ENCODE results near the gene NAA60.
"Not testable (repeated sequence)": the region's sequence is repeated elsewhere in the genome, so short reads cannot be mapped to it uniquely, and the experiment has no call there.

The NAA60 gene

DNA sequence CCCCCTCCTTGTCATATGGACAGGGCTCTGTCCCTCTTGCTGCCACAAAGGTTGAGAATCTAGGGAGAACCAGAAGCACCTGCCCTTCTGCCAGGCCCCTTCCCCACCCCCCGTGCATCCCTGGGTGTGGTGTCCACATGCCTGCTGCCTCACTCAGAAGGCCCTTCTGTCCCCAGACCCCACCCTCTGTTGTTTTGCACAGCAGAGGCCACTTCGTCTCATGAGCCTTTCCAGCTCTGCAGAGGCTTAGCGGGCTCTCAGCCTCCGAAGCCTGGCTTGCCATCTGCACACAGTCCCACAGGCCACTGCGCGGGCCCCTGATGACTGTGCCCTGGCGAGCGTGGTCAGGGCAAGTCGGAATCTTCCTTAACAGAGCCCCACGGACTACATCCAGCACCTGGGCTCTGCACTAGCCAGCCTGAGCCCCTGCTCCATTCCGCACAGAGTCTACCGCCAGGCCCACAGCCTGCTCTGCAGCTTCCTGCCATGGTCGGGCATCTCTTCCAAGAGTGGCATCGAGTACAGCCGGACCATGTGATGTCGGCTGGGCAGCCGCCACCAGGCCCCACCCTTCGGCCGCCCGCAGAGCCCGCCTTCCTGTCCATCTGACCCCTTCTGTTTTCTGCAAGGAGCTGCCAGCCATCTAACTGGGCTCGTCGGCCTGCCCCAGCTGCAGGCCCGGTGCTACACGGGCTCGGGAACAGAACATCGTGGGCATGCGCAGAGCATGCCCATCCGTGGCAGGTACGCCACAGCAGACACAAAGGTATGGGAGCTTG lies 41.0 kb downstream of the NAA60 start:
- no peak for DNase-seq (ENCODE audit: low read depth)

DNA sequence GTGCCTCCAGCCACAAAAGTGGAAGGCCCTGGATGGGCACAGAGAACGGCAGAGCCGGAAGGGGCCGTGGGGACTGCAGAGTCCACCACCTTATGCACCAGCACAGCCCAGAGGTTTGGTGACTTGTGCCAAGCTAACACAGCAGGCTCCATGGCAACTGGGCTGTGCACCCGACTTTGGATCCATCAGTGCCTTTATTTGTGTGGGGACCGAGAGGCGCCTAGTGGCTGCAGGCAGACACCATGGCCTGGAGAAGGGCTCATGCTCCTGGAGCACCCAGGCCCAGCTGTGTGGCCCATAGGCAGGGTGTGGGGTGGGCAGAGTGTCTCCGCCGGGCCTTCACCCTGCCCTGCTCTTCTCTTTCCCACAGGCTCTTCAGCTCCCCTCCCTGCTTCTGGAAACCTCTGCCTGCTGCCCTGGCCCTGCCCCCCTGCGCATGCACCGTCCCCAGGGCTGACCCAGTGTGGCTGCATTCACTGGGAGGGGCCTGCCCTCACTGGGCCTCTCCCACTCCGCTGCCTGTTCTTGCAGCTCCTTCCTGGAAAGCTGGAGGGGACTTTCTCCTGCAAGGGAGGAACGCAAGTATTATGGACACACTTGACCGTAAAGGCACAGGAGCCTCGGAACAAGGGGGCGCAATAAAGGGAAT lies 41.7 kb downstream of the NAA60 start:
- no peak for DNase-seq (ENCODE audit: low read depth)

DNA sequence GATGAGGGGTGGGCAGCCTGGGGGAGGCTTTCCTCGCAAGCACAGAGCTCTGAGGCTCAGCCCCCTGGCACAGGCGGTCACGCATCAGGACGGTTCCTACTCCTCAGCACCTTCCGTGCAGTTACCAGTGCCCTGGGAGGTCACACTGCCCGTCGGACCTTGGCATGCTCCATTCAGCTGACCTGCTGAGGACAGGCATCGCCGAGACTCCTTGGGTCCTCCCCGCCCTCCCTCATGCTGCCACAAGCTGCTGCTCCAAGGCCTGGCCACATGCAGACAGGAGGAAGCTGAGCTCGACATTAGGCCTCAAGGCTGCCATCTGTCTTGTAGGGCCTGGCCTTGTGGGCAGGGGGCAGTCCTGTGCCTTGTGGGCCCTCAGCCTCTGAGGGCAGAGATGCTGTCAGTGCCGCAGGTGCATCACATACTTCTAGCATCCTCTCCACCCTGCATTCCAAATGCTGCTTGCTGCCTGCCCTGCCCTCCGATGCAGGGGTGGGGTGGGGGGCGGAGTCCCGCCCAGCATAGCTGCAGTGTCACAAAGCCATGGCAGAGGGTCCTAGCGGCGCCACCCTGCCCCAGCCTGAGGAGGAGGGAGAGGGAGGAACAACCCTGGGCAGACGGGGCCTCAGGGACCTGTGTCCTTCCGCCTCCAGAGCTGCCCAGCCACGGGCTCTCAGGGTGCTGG lies 42.5 kb downstream of the NAA60 start:
- no peak for DNase-seq (ENCODE audit: low read depth)

DNA sequence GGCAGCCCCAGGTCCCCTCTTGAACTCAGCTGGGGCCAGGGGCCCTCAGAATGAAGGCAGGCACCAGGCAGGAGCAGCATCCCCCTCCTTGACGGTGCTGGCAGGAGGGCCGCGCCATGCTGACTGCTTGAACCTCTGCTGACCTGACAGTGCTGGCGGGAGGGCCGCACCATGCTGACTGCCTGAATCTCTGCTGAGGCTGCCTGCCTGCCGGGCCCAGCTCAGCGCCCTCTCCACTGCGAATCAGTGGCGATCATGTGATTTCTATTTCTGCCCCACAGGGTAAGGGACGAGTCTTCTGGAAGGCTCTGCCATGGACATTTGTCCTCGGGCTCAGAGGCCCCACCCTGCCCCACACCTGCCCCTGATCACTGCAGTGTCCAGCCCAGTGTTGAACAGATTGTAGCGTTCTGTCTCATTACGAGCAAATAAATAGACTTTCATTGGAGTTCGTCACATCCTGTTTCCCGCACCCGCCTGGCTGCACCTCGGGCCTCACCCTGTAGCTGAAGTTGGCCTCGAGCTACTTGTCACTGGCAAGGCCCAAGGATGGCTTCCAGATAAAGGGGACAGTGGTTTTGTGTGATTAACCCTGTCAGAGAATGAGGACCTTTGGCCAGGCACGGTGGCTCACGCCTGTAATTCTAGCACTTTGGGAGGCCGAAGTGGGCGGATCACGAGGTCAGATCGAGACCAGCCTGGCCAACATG lies 43.2 kb downstream of the NAA60 start:
- DNase-seq (ENCODE audit: low read depth), result no peak

DNA sequence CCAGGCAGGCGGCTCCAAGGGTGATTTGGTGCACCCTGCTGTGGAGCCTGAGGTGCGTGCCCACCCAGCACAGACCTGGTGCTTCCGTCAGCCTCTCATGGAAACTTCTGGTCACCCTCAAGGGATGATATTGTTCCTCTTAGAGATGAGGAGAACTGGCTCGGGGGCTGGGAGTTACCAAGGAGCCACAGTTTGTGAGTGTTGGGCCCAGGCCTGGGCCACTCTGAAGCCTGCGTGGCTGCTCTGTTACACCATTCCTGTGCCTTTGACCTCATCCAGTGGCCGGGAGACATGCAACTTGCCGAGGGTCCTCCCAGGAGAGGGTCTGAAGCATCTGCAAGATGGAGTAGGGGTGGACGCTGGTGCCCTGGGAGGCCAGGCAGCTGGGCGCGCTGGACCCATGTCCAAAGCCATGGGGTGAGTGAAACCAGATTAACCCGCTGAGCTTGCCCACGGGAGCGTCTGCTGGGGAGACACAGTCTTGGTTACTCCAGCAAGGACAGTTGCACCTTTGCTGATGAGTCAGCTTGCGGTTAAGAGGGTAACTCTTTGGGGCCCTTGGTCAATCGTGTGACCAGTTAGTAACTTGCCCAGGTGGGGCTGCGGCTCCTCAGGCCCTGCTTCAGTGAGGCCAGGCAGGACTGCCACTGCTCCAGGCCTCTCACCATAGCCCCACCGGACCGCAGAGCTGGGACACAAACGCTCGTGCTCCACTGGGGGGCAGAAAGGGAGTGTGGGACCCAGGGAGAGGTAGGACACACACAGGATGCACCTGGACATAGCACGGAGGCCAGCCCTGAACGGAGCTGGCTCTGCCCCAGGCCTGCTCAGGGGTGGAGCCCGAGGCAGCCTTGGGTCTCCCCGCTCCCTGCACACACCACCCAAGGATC lies 44.3 kb downstream of the NAA60 start:
- DNase-seq (ENCODE audit: low read depth), result no peak

DNA sequence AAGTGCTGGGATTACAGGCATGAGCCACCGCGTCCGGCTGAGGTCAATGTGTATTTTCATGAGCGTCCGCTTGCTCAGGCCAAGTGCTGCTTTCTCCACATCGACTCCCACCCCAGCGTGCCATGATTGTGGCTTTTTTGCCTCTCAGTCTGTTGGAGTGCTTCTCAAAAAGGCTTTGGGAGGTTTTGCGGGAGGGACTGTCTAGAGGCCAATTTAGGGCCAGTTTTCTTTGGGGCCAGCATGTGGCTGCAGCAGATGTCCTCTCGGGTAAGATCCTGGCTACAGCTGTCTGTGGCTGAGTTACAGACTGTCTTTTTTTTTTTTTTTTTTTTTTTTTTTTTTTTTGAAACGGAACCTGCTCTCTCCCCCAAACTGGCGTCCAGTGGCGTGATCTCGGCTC lies 45.3 kb downstream of the NAA60 start:
- DNase-seq (ENCODE audit: low read depth), result no peak

DNA sequence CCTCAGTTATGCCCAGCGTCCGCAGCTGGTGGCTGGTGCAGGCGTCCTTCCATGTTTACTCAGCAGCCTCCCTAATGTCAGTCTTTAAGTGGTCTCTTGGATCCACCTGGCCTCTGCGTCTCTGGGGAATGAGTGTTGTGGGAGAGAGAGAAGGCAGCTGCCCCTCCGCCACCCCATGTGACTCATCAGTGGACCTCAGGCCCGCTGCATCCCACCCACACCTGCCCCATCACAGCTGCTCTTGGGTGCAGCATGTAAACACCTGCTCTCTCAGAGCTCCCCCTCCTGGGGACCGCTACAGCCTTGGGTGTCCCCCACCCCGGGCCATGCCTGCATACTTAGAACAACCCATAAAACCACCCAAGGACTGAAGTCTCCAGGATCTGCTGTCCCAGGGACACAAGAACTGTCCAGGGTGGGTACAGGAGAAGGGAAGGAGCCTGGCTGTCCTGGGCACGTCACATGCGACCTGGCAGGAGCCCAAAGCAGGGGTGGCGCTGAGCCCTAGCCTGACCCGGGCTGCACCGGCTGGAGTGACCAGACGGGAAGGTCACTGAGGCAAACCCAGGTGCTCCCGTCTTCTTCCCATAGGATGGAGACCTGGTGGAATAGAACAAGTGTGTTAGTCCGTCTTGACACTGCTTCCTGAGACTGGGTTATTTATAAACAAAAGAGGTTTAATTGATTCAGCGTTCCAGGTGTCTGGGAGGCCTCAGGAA lies 47.6 kb downstream of the NAA60 start:
- no peak for DNase-seq (ENCODE audit: low read depth)

DNA sequence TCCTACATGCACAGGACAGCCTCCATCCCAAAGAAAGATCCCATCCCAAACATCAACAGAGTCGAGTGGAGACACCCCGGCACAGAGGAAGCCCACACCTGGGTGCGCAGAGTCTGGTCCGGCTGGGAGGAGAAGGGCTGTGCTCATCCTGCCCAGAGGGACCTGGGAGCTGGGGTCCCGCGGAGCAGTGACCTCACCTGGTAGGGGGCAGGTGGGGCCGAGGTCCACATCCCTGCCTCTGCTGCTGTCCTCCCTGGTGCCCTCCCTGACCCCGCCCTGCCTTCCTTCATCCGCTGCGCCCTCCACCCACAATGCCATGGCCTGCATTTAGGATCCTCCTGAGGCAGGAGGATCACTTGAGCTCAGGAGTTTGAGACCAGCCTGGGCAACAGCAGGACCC lies 48.9 kb downstream of the NAA60 start:
- DNase-seq (ENCODE audit: low read depth), result no peak

DNA sequence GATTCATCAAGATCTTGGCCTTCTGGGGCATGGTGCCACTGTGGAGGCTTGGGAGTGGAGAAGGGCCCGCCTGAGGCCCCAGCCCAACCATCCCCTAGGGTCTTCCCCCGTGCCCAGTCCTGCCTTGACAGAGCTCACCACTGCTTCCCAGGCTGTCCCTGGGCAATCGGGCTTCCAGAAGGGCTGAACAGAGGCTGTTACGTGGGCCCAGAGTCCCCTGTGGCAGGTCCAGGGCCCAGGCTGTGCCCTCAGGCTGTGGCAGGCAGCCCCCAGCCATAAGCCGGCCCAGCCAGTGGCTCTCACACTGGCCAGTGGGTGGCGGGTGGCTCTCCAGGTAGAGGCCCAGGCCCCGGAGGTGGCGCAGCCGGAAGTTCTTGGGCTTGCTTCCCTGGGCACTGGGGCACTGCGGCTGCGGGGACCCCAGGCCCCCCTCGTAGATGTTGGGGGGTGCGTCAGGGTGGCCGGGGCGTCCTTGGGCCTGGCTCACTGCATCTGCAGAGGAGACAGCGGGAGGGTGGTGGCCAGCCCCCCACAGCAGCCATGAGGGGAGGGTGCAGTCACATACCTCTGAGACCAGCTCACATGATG lies 51.0 kb downstream of the NAA60 start:
- no peak for DNase-seq (ENCODE audit: low read depth)

DNA sequence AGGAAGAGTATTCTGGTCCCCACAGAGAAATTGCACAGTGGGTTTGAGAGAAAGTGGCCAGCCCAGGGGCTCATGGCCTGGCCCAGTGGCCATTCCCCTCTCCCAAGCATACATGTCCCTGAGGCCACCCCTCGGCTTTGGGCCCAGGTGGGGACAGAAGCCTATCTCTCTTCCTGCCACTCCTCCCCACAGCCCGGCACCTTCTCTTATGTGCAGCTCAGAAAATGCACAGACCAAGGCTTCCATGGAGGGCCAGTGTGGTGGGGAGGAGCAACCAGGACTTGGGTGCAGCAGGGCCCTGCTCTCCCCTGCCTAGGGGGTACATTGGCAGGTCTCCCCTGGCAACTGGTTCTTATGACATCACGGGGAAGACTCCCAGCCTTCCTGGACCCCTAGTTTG lies 51.7 kb downstream of the NAA60 start, which contains the start of gene C16orf90:
TSS of gene C16orf90 (minus strand) at position 314 of the 400 bp plus-strand sequence. CDS start at position 246, 68 bp downstream.
- DNase-seq (ENCODE audit: low read depth), result no peak

DNA sequence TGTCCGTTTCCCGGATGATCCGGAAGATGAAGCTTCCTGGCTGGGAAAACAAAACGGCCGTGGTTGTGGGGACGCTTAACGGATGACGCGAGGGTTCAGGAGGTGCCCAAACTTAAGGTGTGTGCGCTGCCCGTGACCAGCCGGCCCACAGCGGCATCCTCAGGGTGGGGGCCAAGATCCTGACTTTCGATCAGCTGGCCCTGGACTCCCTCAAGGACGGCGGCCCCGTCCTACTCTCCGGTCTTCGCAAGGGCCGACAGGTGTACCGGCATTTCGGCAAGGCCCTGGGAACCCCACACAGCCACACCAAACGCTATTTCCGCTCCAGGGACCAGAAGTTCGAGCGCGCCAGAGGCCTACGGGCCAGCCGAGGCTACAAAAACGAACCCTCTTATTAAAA lies 52.9 kb downstream of the NAA60 start:
- no peak for DNase-seq (ENCODE audit: low read depth)

DNA sequence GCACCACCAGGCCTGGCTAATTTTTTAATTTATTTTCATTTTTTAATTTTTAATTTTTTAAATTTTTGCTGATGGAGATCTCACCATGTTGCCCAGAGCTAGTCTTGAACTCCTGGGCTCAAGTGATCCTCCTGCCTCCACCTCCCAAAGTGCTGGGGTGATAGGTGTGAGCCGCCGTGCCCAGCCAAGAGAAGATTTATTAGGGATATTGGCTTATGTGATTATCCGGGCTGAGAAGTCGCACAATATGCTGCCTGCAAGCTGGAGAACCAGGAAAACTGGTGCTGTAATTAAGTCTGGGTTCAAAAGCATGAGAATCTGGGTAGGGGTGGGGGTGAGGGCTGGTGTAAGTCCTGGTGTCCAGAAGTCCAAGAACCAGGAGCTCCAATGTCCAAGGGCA lies 54.3 kb downstream of the NAA60 start:
- no peak for DNase-seq (ENCODE audit: low read depth)

DNA sequence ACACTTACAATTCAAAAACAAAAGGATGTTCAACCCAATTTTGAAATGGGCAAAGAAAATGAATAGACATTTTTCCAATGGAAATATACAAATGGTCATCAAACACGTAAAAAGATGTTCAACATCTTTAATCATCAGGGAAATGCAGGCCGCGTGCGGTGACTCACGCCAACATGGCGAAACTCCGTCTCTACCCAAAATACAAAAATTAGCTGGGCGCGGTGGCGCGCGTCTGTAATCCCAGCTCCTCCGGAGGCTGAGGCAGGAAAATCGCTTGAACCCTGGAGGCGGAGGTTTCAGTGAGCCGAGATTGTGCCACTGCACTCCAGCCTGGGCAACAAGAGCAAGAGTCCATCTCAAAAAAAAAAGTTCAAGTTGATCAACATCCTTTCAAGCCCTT lies 55.5 kb downstream of the NAA60 start:
- no peak for DNase-seq (ENCODE audit: low read depth)

DNA sequence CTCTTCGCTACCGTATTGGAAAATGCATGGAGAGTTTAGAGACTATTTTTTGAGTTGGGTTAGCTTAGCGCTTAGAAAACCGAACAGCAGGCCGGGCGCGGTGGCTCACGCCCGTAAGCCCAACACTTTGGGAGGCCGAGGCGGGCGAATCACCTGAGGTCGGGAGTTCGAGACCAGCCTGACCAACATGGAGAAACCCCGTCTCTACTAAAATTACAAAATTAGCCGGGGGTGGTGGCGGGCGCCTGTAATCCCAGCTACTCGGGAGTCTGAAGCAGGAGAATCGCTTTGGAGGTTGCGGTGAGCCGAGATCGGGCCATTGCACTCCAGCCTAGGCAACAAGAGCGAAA lies 57.9 kb downstream of the NAA60 start:
- DNase-seq (ENCODE audit: low read depth), result not testable (repeated sequence)

DNA sequence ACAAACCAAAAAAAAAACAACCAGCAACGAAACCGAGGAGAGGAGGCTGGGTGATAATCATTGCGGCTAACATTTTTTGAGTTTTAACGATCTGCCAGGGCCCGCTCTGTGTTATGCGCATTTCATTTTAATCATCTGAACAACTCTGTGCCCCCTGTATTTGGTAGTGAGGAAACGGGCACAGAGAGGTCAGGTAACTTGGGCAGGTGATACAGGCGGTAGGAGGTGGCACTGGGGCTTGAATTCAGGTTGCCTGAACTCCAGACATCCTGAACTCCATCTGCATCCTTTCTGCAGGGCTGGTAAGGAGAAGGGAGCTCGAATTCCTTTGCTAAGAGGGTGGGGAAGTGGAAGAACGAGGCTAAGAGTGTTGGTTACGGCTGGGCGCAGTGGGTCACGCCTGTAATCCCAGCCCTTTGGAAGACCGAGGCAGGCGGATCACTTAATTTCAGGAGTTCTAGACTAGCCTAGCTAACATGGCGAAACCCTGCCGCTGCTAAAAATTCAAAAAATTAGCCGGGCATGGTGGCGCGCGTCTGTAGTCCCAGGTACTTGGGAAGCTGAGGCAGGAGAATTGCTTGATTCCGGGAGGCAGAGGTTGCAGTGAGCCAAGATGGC lies 58.4 kb downstream of the NAA60 start:
- DNase-seq (ENCODE audit: low read depth), result no peak

DNA sequence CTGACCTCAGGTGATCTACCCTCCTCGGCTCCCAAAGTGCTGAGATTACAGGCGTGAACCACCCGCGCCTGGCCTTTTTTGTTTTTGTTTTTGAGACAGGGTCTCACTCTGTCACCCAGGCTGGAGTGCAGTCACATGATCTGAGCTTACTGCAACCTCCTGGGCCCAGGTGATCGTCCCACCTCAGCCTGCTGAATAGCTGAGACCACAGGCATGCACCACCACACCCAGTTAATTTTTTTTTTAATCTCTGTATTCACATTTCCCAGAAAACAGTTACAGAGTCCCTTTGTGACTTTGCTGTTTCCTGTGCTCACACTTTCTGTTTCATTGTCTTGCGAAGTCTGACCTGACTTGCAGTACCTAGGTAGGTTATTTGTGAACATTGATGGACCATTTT lies 60.0 kb downstream of the NAA60 start:
- no peak for DNase-seq (ENCODE audit: low read depth)

DNA sequence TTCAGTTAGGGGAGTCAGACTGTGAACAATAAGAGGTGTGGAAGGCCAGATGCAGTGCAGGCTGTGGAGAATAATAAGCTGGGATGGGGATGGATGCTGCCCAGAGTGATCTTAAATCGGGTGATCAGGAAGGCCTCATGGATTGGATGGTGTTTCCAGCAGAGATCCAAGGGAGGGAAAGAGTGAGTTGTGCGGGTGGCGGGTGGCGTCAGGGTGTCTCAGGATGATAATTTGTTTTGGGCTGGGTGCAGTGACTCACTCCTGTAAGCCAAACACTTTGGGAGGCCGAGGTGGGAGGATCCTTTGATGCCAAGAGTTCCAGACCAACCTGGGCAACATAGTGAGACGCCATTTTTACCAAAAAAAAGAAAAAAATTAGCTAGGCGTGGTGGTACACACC lies 65.3 kb downstream of the NAA60 start:
- no peak for DNase-seq (ENCODE audit: low read depth)

DNA sequence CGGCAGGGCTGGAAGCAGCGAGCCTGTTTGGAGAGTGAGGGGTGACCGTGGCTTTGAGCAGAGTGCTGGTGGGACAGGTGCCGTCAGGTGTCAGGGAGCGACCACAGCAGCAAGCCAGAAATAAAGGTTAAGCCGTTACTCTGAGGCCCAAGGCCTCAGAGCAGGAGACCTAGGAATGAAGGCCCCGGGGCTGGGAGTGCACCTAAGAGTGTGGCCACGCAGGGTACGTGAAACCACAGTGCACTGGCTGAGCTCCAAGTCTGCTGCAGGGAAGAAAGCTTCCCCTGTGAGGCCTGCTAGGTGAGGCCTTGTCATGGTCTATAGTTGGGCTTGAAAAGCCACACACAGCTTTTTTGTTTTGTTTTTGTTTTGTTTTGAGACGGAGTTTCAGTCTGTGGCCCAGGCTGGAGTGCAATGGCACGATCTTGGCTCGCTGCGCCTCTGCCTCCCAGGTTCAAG lies 66.0 kb downstream of the NAA60 start:
- DNase-seq (ENCODE audit: low read depth), result no peak

DNA sequence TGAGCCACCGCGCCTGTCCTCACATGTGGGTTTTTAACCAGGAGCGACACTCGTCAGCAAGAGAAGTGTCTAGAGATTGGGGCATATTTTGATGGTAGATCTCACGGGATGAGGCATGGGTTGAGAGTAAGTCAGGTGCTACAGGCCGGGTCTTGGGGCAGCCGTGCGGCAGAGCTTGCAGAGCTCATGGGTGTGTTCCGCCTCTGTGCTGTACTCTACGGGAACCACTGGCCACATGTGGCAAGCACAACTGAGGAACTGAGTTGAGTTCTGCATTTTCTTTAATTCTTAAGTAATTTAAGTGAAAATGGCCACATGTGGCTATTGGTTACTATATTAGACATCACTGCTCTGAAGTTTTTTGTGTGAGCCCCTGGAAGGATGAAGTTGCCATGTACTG lies 66.9 kb downstream of the NAA60 start:
- DNase-seq (ENCODE audit: low read depth), result no peak

Measured in EH (cell line).